ENCODE measurements around the gene BIRC7. TPM values are rescaled to one million over a fixed set of nuclear protein-coding genes. Genes with fewer than 3 reads are reported as not detected.

Gene BIRC7
- total and polyA plus RNA-seq, 2 of the 4 experiments (the other 2 are of a cell fraction), result not detected

DNA sequence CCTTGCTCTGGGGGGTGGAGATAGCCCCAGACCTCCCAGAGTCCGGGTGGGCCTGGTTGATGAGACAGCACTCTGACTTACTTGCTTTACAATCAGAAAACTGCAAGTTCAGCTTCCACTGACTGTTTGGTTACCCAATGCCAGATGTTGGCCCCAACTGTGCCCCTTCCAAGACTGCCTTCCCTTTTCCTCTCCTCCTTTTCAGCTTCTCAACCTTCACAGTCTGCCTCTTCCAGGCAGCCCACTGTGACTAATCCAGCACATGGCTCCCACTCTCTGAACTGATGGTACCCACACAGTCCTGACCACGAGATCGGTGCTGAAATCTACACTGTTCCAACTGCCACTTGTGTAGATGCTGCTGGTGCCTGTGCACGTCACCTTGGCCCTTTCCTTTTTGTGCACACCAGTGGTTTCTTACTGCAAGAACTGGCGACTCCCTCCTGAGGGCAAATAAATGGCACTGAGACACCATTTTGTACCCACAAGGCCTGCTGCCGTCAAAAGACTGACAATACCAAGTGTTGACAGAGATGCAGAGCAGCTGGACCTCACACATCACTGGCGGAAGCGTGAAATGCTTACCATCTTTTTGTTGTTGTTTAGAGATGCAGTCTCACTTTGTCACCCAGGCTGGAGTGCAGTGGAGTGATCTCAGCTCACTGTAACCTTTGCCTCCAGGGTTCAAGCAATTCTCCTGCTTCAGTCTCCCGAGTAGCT, 35.1 kb downstream of the BIRC7 start:
- DNase-seq (no peak), ATAC-seq (ENCODE audit: low read depth) (no peak)
- H4K8ac ChIP-seq (ENCODE audit: low read depth in 2 of 2, low read length in 2 of 2), result no peak overlapping the region
- no peak overlapping the region for H2BK5ac ChIP-seq (ENCODE audit: low read depth, low read length, poor library complexity, severe bottlenecking)
- no peak overlapping the region for H4K5ac ChIP-seq (ENCODE audit: low read depth, low read length)
- no peak overlapping the region for H3K4me3 ChIP-seq (ENCODE audit: insufficient read depth, low read depth, low read length)
- H2AFZ ChIP-seq (replicated peaks; ENCODE audit: low read length, poor library complexity), result no peak overlapping the region
- no peak overlapping the region for H2BK20ac ChIP-seq (ENCODE audit: low read depth, low read length)
- no peak overlapping the region for H2BK120ac ChIP-seq (ENCODE audit: low read depth, low read length)
- no TSS peak for BruUV-seq (replicated peaks)
- H3K56ac ChIP-seq (ENCODE audit: extremely low read depth, insufficient read depth, low read length), result no peak overlapping the region
- no peak overlapping the region for H3K14ac ChIP-seq (replicated peaks; ENCODE audit: low read depth, low read length)
- peaks cover 0 to 32% of the 10 kb centered on the region in 2 experiments; a peak in 3 of 4 replicates for H3K79me1 ChIP-seq (ENCODE audit: low read depth in 1 of 2, low read length in 2 of 2)
- H4K20me1 ChIP-seq (ENCODE audit: insufficient read depth, low read length), result peaks cover 27% of the 10 kb centered on the region
- no peak overlapping the region for H3K4ac ChIP-seq (ENCODE audit: low read depth, low read length)
- no peak overlapping the region for H4K91ac ChIP-seq (ENCODE audit: insufficient read depth, low read depth, low read length)
- in situ Hi-C loops (cut with MboI; ENCODE audit: low sequenced_read_pairs), result loop anchor here (5.0 kb wide), 1 partner anchor 38 kb away; no protein-coding TSS in a partner anchor
- no peak overlapping the region; the same call in 2 of the 3 replicates for H2BK15ac ChIP-seq (ENCODE audit: low read depth, low read length)
- no peak overlapping the region for H3K23ac ChIP-seq (ENCODE audit: low read depth, low read length)
- H2AK9ac ChIP-seq (replicated peaks; ENCODE audit: low read depth, low read length, poor library complexity), result no peak overlapping the region
- CTCF ChIA-PET, result no interaction called here
- H3K9me3 ChIP-seq (ENCODE audit: control insufficient read depth, insufficient read depth, low read length), result no peaks in the 10 kb centered on the region
- H3K27me3 ChIP-seq (ENCODE audit: control insufficient read depth, insufficient read depth, low read length), result peaks cover 12% of the 10 kb centered on the region
- H3K18ac ChIP-seq (ENCODE audit: low read depth, low read length), result no peak overlapping the region
- H3K4me1 ChIP-seq (ENCODE audit: control insufficient read depth, insufficient read depth, low read length), result peaks cover 12% of the 10 kb centered on the region
- 71% methylated on average over 4 of the region's 9 CpGs; no CpG with 5 or more reads in 1 of the 2 experiments for WGBS, 2 experiments (ENCODE audit: extremely low coverage in 2 of 2, insufficient read length in 1 of 2)
- intact Hi-C loops (cut with micrococcal nuclease), result loop anchor here (5.0 kb wide), 2 partner anchors 38 to 53 kb away; partner anchors contain the start of gene YTHDF1
- POLR2A ChIA-PET (ENCODE audit: unreplicated experiment), result no interaction called here
- H3K9ac ChIP-seq (ENCODE audit: low read depth, low read length), result no peak overlapping the region
- no peak overlapping the region for H2AK5ac ChIP-seq (ENCODE audit: low read depth, low read length)
- dilution Hi-C loops (cut with HindIII; ENCODE audit: low sequenced_read_pairs, unreplicated experiment), result no loop called here
- H3K27ac ChIP-seq (ENCODE audit: insufficient read depth, low read length), result no peak overlapping the region
- peaks cover 7% of the 10 kb centered on the region for H3K36me3 ChIP-seq (ENCODE audit: control insufficient read depth, insufficient read depth, low read length)
- peaks cover 8% of the 10 kb centered on the region; the same call in 1 of the 2 replicates for H3K9me1 ChIP-seq (ENCODE audit: insufficient read depth, low read length)
- H3K4me2 ChIP-seq (ENCODE audit: low read depth, low read length), result no peak overlapping the region
- no peak for TF ChIP-seq POLR2A (IDR thresholded peaks at IDR 0.05; ENCODE audit: low read depth, low read length)
- TF ChIP-seq SMC3 (IDR thresholded peaks at IDR 0.05; ENCODE audit: low read depth, low read length), result no peak
- TF ChIP-seq FOS (IDR thresholded peaks at IDR 0.05; ENCODE audit: low read depth, low read length), result no peak
- TF ChIP-seq, protein P1, sequence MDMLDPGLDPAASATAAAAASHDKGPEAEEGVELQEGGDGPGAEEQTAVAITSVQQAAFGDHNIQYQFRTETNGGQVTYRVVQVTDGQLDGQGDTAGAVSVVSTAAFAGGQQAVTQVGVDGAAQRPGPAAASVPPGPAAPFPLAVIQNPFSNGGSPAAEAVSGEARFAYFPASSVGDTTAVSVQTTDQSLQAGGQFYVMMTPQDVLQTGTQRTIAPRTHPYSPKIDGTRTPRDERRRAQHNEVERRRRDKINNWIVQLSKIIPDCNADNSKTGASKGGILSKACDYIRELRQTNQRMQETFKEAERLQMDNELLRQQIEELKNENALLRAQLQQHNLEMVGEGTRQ (IDR thresholded peaks at IDR 0.05; ENCODE audit: low read depth, low read length), result no peak
- no peak for TF ChIP-seq MXI1 (IDR thresholded peaks at IDR 0.05; ENCODE audit: borderline replicate concordance, low read depth, low read length)
- no peak for TF ChIP-seq MAZ (IDR thresholded peaks at IDR 0.05; ENCODE audit: borderline replicate concordance, low read depth, low read length)
- no peak for TF ChIP-seq CEBPB (IDR thresholded peaks at IDR 0.05; ENCODE audit: low read depth, low read length)
- TF ChIP-seq, protein P2, sequence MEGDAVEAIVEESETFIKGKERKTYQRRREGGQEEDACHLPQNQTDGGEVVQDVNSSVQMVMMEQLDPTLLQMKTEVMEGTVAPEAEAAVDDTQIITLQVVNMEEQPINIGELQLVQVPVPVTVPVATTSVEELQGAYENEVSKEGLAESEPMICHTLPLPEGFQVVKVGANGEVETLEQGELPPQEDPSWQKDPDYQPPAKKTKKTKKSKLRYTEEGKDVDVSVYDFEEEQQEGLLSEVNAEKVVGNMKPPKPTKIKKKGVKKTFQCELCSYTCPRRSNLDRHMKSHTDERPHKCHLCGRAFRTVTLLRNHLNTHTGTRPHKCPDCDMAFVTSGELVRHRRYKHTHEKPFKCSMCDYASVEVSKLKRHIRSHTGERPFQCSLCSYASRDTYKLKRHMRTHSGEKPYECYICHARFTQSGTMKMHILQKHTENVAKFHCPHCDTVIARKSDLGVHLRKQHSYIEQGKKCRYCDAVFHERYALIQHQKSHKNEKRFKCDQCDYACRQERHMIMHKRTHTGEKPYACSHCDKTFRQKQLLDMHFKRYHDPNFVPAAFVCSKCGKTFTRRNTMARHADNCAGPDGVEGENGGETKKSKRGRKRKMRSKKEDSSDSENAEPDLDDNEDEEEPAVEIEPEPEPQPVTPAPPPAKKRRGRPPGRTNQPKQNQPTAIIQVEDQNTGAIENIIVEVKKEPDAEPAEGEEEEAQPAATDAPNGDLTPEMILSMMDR (conservative IDR thresholded peaks at IDR 0.05; ENCODE audit: low read depth, low read length), result no peak
- no peak for TF ChIP-seq NFE2L2 (IDR thresholded peaks at IDR 0.05; ENCODE audit: low read depth, low read length)
- no peak for TF ChIP-seq CHD1 (IDR thresholded peaks at IDR 0.05; ENCODE audit: low read depth, low read length)
- no peak for TF ChIP-seq RAD21 (IDR thresholded peaks at IDR 0.05; ENCODE audit: low read length)
- no peak for TF ChIP-seq RFX5 (IDR thresholded peaks at IDR 0.05; ENCODE audit: low read depth, low read length)
- no peak for TF ChIP-seq RCOR1 (IDR thresholded peaks at IDR 0.05; ENCODE audit: insufficient replicate concordance, low read length)
- no peak for TF ChIP-seq MAFK (IDR thresholded peaks at IDR 0.05; ENCODE audit: low read depth, low read length)
- TF ChIP-seq BHLHE40 (IDR thresholded peaks at IDR 0.05; ENCODE audit: low read depth, low read length), result no peak

Measured in IMR-90 (cell line).